GM19025 (cell line): Measurements from ENCODE around the gene TRIM63.

Experiments used
- ATAC-seq: cut with Tn5 transposase; IDR thresholded peaks from one replicate; pipeline ENCODE4 v1.9.1; 2021; ENCODE audit warnings: mild to moderate bottlenecking, low read depth, moderate library complexity; ENCODE audit not compliant: unreplicated experiment

The TRIM63 gene

DNA sequence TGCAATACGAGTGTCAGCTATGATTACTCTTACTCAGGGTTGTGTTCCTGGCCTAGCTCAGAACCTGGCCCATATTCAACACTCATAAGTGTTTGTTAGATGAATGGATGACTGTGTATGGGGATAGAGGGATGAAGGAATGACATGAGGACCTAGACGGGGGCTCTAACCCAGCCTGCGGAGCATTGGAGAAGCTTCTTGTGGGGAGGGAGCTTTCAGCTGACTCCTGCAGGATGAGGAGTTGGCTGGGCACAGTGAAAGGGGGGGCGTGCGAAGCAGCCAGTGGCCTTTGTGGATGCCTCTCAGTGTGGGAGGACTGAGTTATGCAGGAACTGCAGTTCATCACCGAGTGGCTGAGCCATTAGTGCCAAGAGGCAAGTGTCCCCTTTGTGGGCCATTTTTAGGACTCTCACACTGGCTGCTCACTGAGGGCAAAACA is 47.1 kb downstream of the TRIM63 start:
- no peak for ATAC-seq

DNA sequence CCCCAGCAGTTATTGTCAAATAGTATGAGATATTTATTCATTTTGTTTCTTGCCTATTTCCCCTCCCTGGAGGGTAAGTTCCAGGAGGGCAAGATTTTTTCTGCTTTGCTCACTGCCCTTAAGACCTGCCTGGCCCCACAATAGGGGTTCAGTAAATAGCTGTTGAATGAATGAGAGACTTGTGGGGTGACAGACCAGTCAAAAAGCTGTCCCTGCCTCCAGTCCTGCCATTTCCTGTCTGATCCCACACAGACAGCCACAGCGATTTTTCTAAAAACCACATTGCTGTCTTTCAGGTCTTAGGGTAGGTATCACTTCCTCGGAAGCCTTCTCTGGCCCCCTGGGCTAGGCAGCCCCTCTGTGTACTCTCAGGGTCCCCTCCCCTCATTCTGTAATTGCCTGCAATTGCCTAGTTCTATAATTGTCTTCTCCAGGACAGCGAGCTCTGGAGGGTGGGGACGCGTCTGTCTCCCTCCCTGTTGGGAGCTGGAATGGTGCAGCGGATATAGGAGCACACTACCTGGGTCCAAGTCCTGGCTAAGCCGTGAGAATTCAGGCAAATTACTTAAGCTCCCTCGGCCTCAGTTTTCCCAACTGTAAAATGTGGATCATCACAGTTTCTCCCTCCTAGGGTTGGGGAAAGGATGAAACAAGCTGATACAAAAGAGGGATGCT is 47.7 kb downstream of the TRIM63 start:
- ATAC-seq = no peak

DNA sequence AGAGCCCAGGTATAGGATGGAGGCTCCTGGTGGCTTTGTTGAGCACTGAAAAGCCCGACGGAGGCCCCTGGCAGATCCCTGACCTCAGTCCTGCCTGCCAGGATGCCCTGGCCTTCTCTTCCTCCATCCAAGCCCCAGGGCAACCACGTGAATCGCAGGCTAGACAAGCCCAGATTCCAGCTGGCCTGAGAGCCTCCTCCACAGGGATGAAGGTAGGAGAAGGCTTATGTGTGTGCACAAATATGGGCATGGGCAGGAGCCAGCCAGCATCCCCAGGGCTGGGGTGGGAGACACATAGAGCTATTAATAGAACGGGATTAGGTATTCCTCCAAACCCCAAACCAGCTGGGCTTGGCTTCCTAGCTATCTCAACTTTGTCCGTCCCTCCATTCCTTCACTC is 49.8 kb downstream of the TRIM63 start:
- ATAC-seq = no peak

DNA sequence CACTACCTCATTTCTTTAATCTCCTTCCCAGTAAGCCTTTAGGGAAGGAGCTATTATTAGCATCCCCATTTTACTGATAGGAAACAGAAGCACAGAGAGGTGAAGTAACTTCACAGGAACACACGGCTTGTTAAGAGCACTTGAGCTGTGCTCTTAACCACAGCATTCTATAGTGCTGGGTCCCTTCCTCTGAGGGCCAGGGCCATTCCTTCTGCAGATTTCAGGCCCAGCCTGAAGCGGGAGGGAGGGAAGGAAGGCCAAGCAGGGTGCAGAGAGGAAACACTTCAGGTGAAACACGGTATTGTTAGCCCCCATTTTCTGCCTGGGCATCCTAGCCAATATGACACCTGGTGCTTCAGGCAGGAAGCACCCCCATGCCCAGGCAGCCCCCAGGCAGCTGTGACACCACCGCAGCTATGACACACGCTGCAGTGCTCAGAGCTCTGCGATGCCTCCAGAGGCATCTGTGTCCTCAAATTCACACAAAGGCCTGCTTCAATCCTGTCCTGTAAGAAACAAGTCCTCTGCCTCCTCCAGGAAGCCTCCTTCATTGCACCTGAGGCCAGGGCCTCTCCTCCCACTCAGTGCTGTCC is 50.4 kb downstream of the TRIM63 start:
- no peak for ATAC-seq

DNA sequence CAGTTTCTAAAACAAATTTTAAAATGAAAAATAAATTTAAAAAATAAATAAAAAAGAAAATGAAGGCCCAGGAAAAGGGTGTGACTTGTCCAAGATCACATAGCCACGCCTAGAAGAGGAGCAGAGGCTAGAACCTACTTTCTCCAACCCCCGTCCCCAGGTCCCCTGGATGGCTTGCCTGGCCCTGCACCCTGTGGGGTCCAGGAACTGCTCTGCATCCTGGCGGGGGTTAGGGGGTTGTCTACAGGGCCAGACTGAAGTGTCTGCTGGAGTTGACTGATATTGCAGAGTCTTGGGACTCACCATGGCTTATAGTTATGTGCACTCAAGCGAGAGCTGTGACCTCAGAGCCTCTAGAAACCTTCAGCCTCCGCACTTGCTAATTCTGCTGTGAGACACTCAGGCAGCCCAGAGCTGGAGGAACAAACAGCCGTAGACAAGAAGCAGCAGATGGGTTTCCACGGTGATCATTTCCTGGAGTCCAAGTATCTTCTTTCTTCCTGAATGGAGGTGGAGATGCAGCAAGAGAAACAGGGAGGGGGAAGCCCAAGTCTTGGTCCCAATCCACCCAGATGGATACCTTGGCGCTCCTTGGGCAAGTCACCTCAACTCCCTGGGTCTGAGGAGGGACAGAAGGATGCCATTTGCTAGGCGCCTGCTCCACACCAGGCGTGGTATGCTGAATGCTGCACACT is 51.0 kb downstream of the TRIM63 start:
- no peak for ATAC-seq

DNA sequence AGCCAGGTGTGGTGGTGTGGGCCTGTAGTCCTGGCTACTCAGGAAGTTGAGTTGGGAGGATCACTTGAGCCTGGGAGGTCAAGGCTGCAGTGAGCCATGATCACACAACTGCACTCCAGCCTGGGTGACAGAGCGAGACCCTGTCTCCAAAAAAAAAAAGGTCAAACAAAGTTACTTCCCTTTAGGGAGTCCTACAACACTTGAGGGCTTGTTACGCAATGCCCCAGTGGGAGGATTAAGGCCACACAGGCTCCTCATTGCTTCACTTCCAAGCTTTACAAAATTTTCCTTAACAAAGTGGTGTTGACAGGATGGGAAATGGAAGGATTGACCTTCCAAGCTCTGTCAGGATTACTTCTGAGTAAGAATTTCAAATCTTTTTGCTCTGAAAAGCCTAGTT is 52.1 kb downstream of the TRIM63 start:
- no peak for ATAC-seq

DNA sequence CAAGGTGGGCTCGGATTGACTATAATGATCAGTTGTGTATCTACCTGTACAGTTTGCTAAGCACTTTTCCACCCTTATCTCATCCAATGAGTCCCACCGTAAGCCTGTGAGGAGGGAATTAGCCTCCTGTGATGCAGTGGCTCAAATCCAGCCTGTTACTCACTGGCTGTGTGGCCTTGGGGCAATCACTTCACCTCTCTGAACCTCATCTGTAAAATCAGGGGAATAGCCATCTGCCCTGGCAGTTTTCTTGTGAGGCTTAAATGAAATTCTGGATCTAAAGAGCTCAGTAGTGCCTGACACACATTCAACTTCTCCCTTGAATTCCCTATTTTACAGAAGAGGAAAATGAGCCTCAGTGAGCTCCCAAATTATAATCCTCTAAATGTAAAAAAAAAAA is 53.3 kb downstream of the TRIM63 start:
- ATAC-seq = no peak

DNA sequence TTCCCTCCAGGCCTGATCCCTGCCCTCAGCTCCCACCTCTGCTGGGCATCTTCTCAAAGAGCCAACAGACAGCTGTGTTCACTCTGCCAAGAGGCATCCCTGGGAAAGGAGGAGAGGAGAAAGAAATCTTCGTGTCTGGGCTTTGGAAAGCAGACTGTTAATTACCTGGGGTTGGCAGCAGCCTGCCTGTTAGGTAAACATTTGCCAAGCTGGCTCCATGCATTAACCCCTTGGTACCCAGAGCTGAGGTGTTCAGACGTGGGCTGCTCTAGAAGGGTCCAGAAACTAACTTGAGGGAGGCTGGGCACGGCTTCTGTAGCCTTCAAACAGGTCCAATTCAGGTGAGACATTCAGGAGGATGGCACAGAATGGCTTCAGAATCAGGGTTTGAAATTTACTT is 54.6 kb downstream of the TRIM63 start:
- ATAC-seq = no peak

DNA sequence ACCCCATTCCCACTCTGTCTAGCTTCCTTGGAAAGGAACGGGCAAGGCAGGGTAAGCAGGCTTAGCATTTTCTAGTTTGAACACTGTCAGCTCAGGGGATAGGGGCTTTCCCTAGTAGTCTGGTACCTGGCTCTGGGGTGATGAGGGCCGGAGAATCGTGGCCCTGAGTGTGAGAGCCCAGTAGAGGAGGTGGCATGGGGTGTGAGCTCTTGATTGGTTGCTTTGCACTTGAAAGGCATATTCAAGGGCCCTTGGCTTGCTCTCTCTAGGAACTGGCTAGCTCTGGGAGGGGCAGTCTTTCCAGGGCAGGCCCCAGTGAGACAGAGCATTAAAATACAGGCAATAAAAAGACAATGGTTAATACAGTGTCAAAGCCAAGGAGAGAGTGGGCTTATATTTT is 56.6 kb downstream of the TRIM63 start:
- ATAC-seq = no peak

DNA sequence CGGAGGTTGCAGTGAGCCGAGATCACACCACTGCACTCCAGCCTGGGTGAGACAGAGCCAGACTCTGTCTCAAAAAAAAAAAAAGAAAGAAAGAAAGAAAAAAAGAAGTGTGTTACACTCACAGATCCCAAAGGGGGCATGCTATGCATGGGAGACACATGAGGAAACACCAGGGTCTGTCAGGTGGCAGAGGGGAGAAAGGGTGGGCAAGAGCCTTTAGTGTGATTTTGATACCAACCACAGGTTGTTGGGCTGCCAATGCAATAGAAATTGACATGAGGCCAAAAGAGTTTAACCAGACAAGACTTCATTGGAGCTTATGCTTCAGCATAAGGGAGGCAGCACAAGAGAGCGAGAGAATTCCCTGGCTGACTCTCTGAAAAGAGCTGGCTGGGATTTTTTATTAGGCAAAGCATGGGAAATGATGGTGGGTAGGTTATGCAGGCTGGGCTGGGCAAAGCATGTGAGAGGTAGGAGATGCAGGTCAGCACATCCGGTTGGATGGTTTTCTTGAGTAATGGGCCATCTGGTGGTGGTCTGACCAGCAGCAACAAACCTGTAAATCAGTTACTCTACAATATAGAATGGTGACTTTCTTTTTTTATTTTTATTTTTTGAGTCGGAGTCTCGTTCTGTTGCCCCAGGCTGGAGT is 57.5 kb downstream of the TRIM63 start:
- no peak for ATAC-seq

DNA sequence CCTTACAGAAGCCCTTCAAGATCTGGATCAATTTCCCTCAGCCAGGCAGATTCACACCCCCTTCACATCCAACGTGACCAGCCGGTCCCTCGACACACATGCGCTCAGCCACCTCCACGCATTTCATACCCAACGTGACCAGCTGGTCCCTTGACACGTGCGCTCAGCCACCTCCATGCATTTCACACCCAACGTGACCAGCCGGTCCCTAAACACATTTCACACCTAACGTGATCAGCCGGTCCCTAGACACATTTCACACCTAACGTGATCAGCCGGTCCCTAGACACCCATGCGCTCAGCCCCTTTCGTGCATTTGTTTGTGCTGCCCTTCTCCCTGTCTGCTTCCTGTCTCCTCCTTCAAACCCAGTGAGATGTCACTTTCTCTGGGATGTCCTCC is 60.7 kb downstream of the TRIM63 start:
- ATAC-seq = no peak

DNA sequence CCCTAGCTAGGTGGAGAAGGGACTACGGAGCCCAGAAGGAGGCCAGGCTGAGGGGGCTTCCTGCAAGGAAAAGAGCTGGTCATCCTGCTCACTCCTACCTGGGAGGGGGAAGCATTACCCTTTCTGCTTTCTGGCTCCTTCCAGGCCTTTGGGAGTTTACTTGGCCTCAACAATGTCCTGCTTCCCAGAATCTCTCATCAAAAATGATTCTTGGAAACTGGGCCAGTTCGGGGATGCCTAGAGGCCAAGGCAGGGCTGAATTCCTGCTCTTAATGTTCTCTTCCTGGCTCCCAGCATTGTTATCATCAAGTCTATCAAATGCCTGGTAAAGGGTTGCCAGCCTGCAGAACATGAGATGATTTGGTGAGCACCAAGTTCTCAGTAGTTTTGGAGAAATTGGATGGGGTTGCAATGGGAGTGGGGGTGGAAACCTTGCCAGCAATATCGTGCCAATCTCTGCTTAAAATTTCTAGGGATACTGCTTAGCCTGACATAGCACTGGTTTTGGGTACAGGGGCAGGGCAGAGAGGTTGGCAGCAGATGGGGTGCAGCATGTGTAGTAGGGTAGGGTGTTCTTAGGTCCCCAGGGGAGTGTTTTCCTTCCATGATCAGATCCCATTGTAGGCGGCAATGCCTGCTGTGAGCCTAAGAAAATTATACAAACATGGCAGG is 61.9 kb downstream of the TRIM63 start:
- no peak for ATAC-seq

DNA sequence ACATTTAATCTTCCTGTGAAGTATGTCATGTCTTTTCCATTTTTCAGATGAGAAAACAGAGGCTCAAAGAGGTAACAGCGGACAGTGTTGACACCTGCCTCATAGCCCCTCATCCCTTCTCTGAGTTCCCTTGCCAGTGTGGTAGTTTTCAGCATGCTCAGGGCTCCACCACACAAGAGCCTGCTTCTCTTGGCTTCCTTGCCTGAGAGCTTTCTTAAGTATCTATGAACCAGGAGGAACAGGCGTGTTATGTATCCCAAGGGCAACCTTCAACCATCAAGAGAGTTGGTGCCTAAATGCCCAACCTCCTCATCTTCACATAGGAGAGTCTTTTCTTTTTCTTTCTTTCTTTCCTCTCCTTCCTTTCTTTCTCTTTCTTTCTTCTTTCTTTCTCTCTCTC is 63.7 kb downstream of the TRIM63 start:
- ATAC-seq = no peak

DNA sequence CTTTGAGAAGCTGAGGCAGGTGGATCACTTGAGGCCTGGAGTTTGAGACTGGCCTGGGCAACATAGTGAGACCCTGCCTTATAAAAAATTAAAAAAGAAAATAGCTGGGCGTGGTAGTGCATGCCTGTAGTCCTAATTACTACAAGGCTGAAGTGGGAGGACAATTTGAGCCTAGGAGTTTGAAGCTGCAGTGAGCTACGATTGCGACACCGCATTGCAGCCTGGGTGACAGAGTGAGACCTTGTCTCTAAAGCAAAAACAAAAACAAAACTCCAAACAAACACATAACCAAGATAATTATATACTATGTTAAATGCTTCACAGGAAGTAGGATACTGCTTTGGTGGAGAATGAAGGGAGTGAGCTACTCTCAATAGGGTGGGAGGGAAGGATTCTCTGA is 64.2 kb downstream of the TRIM63 start:
- ATAC-seq = no peak
